CD1c-positive myeloid dendritic cell (primary cell): Measurements from ENCODE around the gene TRPV2.

Experiments
- DNase-seq: peaks from one replicate; pipeline ENCODE4 v3.0.0-alpha.2; 2016; ENCODE audit errors: extremely low spot score

TRPV2 gene

GRCh38 chr17:16477255-16477654, 61.9 kb downstream of the TRPV2 start:
- DNase-seq, result no peak

GRCh38 chr17:16477666-16478065, 62.3 kb downstream of the TRPV2 start:
- no peak for DNase-seq

GRCh38 chr17:16478649-16479048, 63.3 kb downstream of the TRPV2 start:
- DNase-seq, result no peak

- DNase-seq, result no peak
These were observed 63.9 kb downstream of the TRPV2 start for GRCh38 chr17:16479264-16479663.

- no peak for DNase-seq
These were observed 65.6 kb downstream of the TRPV2 start for GRCh38 chr17:16480995-16481394.

- DNase-seq, result no peak
These were observed 66.9 kb downstream of the TRPV2 start for GRCh38 chr17:16482253-16482652.

- no peak for DNase-seq
These were observed 67.8 kb downstream of the TRPV2 start for GRCh38 chr17:16483021-16483645.

GRCh38 chr17:16484445-16485175, 69.2 kb downstream of the TRPV2 start:
- DNase-seq, result no peak
